ENCODE data around the gene ZNF385C. TPM values are rescaled to one million over a fixed set of nuclear protein-coding genes. Genes with fewer than 3 reads are reported as not detected.
A peak's percentile ranks its signal among the peaks of the same experiment; 100 is the strongest.

ZNF385C gene
- total and polyA plus RNA-seq, 2 of the 13 experiments (the other 11 are each of a cell fraction or from before 2014, with no cell fraction given), result 2.3 to 6.1 TPM

- in situ Hi-C loops (cut with HindIII; ENCODE audit: extremely low pct_ligation_motif_present, low pct_unique_long_range_greater_than_20kb) (no loop called here), intact Hi-C loops (cut with micrococcal nuclease; ENCODE audit: unreplicated experiment) (no loop called here)
- DNase-seq (ENCODE audit: low spot score) (no peak), FAIRE-seq (no peak), ATAC-seq (no peak)
- Histone ChIP-seq H3K4me3 (replicated peaks in 1 of 3; ENCODE audit: insufficient read depth in 1 of 3, low read depth in 2 of 3, low read length in 3 of 3) (no peak overlapping the region), H4K20me1 (ENCODE audit: insufficient read depth, low read length) (no peaks in the 10 kb centered on the region; the same call in 1 of the 2 replicates), H3K9ac (ENCODE audit: insufficient read depth, low read depth, low read length) (no peak overlapping the region), H3K79me2 (ENCODE audit: insufficient read depth, low read length) (no peaks in the 10 kb centered on the region), H2AFZ (ENCODE audit: low read length) (no peak overlapping the region), H3K27ac (ENCODE audit: extremely low read length, insufficient read depth, low read length) (no peak overlapping the region), H3K4me2 (ENCODE audit: low read depth, low read length) (no peak overlapping the region), H3K9me3 (ENCODE audit: low read length) (no peaks in the 10 kb centered on the region), H3K36me3 (replicated peaks in 1 of 2; ENCODE audit: control insufficient read depth in 1 of 2, insufficient read depth in 2 of 2, low read length in 2 of 2) (peaks cover 49 to 85% of the 10 kb centered on the region in 2 experiments), H3K4me1 (ENCODE audit: insufficient read depth, low read length) (peaks cover 36% of the 10 kb centered on the region), H3K27me3 (ENCODE audit: control insufficient read depth in 1 of 2, insufficient read depth in 2 of 2, low read length in 2 of 2) (no peaks in the 10 kb centered on the region)
- TF ChIP-seq ZNF569 (CRISPR knock-in tag; IDR thresholded peaks at IDR 0.05; ENCODE audit: borderline replicate concordance) (no peak), CEBPB (IDR thresholded peaks at IDR 0.05; ENCODE audit: borderline replicate concordance, low read depth, low read length) (peak; percentile 58), RCOR2 (CRISPR knock-in tag; IDR thresholded peaks at IDR 0.05) (no peak)
- TF ChIP-seq, protein P1, sequence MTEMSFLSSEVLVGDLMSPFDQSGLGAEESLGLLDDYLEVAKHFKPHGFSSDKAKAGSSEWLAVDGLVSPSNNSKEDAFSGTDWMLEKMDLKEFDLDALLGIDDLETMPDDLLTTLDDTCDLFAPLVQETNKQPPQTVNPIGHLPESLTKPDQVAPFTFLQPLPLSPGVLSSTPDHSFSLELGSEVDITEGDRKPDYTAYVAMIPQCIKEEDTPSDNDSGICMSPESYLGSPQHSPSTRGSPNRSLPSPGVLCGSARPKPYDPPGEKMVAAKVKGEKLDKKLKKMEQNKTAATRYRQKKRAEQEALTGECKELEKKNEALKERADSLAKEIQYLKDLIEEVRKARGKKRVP (CRISPR knock-in tag; IDR thresholded peaks at IDR 0.05), result peak; percentile 40 to 58; a peak in 2 of 4 replicates
- no TSS peak for BruUV-seq (replicated peaks)
- POLR2A ChIA-PET, result no interaction called here
- WGBS (ENCODE audit: low lambda C conversion rate), result 100% methylated on average over 3 of the region's 3 CpGs
- CTCF ChIA-PET (ENCODE audit: low intra/inter-chr PET ratio, low total read pairs), result no interaction called here
Observed at GRCh38 chr17:41987642-41988041, 110.6 kb downstream of the ZNF385C start.

GRCh38 chr17:41986634-41987033, 111.6 kb downstream of the ZNF385C start:
- H3K9me3 ChIP-seq (ENCODE audit: low read length), result no peaks in the 10 kb centered on the region
- no peak overlapping the region for H3K4me2 ChIP-seq (ENCODE audit: low read depth, low read length)
- peaks cover 52 to 87% of the 10 kb centered on the region in 2 experiments for H3K36me3 ChIP-seq (replicated peaks in 1 of 2; ENCODE audit: control insufficient read depth in 1 of 2, insufficient read depth in 2 of 2, low read length in 2 of 2)
- DNase-seq (ENCODE audit: low spot score) (no peak), ATAC-seq (no peak), FAIRE-seq (no peak)
- no peaks in the 10 kb centered on the region; the same call in 1 of the 2 replicates for H4K20me1 ChIP-seq (ENCODE audit: insufficient read depth, low read length)
- POLR2A ChIA-PET, result no interaction called here
- H3K79me2 ChIP-seq (ENCODE audit: insufficient read depth, low read length), result no peaks in the 10 kb centered on the region
- H3K4me1 ChIP-seq (ENCODE audit: insufficient read depth, low read length), result peaks cover 34% of the 10 kb centered on the region
- no peak overlapping the region for H3K9ac ChIP-seq (ENCODE audit: insufficient read depth, low read depth, low read length)
- no peak overlapping the region for H3K27ac ChIP-seq (ENCODE audit: extremely low read length, insufficient read depth, low read length)
- WGBS (ENCODE audit: low lambda C conversion rate), result 98% methylated on average over 1 of the region's 1 CpG
- CTCF ChIA-PET (ENCODE audit: low intra/inter-chr PET ratio, low total read pairs), result no interaction called here
- TF ChIP-seq FOXK2 (IDR thresholded peaks at IDR 0.05) (no peak), ARHGAP35 (CRISPR knock-in tag; IDR thresholded peaks at IDR 0.05; ENCODE audit: borderline replicate concordance) (no peak), ESRRA (CRISPR knock-in tag; IDR thresholded peaks at IDR 0.05; ENCODE audit: low read depth) (no peak), POLR2A (IDR thresholded peaks at IDR 0.05; ENCODE audit: insufficient read depth in 1 of 2, low read depth in 2 of 2, low read length in 2 of 2) (no peak), ZNF225 (CRISPR knock-in tag; IDR thresholded peaks at IDR 0.05) (no peak), CENPT (CRISPR knock-in tag; IDR thresholded peaks at IDR 0.05; ENCODE audit: low read depth) (no peak), ZNF337 (CRISPR knock-in tag; IDR thresholded peaks at IDR 0.05; ENCODE audit: borderline replicate concordance, low read depth) (no peak), ZNF563 (CRISPR knock-in tag; IDR thresholded peaks at IDR 0.05) (no peak), ZSCAN30 (CRISPR knock-in tag; IDR thresholded peaks at IDR 0.05) (no peak)
- H3K27me3 ChIP-seq (ENCODE audit: control insufficient read depth in 1 of 2, insufficient read depth in 2 of 2, low read length in 2 of 2), result no peaks in the 10 kb centered on the region
- intact Hi-C loops (cut with micrococcal nuclease; ENCODE audit: unreplicated experiment), result no loop called here
- in situ Hi-C loops (cut with HindIII; ENCODE audit: extremely low pct_ligation_motif_present, low pct_unique_long_range_greater_than_20kb), result no loop called here
- no peak overlapping the region for H3K4me3 ChIP-seq (replicated peaks in 1 of 3; ENCODE audit: insufficient read depth in 1 of 3, low read depth in 2 of 3, low read length in 3 of 3)
- H2AFZ ChIP-seq (ENCODE audit: low read length), result no peak overlapping the region
- BruUV-seq (replicated peaks), result no TSS peak
